ENCODE results near the gene GPAM. TPM values are rescaled to one million over a fixed set of nuclear protein-coding genes. Genes with fewer than 3 reads are reported as not detected.

The GPAM gene
- total and polyA plus RNA-seq, 2 donors (not counting 1 experiment from before 2014, with no cell fraction given), result 2.6 to 8.2 TPM

DNA sequence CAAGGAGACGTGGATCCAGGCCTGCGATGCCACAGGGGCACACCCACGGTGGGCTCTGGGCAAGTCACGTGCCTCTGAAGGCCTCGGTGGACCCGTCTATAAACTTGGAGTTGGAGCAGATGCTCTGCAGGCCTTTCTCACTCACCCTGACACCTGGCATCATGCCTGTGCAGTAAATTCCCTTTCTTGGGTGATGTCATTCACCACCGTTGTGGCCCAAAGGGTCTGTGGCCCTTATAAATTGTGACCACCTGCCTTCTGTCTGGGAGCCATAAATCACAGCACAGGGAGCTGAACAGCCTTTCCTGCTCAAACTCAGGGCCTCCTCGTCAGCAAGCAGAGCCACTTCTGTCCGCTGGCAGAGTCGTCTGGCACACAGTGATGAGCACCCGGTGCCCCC is 52.2 kb downstream of the GPAM start:
- no peak overlapping the region for H3K27ac Mint-ChIP-seq
- H3K27ac ChIP-seq (ENCODE audit: low read length in 2 of 2), result no peak overlapping the region
- no peak overlapping the region for H3K9ac ChIP-seq (ENCODE audit: low read length)
- DNase-seq (no peak), ATAC-seq (ENCODE audit: low read depth) (no peak)
- H2AFZ ChIP-seq (ENCODE audit: insufficient read depth, low read depth, low read length, poor library complexity, severe bottlenecking), result no peak overlapping the region
- TF ChIP-seq, protein P1, sequence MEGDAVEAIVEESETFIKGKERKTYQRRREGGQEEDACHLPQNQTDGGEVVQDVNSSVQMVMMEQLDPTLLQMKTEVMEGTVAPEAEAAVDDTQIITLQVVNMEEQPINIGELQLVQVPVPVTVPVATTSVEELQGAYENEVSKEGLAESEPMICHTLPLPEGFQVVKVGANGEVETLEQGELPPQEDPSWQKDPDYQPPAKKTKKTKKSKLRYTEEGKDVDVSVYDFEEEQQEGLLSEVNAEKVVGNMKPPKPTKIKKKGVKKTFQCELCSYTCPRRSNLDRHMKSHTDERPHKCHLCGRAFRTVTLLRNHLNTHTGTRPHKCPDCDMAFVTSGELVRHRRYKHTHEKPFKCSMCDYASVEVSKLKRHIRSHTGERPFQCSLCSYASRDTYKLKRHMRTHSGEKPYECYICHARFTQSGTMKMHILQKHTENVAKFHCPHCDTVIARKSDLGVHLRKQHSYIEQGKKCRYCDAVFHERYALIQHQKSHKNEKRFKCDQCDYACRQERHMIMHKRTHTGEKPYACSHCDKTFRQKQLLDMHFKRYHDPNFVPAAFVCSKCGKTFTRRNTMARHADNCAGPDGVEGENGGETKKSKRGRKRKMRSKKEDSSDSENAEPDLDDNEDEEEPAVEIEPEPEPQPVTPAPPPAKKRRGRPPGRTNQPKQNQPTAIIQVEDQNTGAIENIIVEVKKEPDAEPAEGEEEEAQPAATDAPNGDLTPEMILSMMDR (IDR thresholded peaks at IDR 0.05), result no peak
- ChIA-PET POLR2A (no interaction called here), CTCF (interaction anchor here (1.3 kb wide), 1 partner anchor 8 kb away, joined by 6 read pairs; no protein-coding TSS in a partner anchor)
- H4K20me1 ChIP-seq (ENCODE audit: control insufficient read depth, insufficient read depth, low read length, poor library complexity, severe bottlenecking), result no peaks in the 10 kb centered on the region
- no peaks in the 10 kb centered on the region for H3K27me3 ChIP-seq (replicated peaks in 1 of 4; ENCODE audit: control extremely low read depth in 1 of 4, control insufficient read depth in 3 of 4, insufficient read depth in 4 of 4, low read length in 3 of 4)
- 90% methylated on average over 11 of the region's 11 CpGs for WGBS (ENCODE audit: insufficient coverage)
- no peaks in the 10 kb centered on the region for H3K9me3 Mint-ChIP-seq (ENCODE audit: insufficient read depth)
- H3K4me1 Mint-ChIP-seq, result no peaks in the 10 kb centered on the region
- no peak overlapping the region for H3K4me2 ChIP-seq (replicated peaks; ENCODE audit: low read depth, low read length, poor library complexity, severe bottlenecking)
- no peaks in the 10 kb centered on the region for H3K36me3 ChIP-seq (replicated peaks in 1 of 2; ENCODE audit: control extremely low read depth in 1 of 2, control insufficient read depth in 1 of 2, extremely low read depth in 1 of 2, insufficient read depth in 2 of 2, low read length in 1 of 2)
- no peaks in the 10 kb centered on the region for H3K27me3 Mint-ChIP-seq
- intact Hi-C loops (cut with micrococcal nuclease), result no loop called here
- no peaks in the 10 kb centered on the region for H3K79me2 ChIP-seq (ENCODE audit: control insufficient read depth, insufficient read depth, low read length)
- H3K9me3 ChIP-seq (ENCODE audit: control extremely low read depth in 1 of 3, control insufficient read depth in 2 of 3, insufficient read depth in 1 of 3, low read length in 2 of 3), result no peaks in the 10 kb centered on the region
- H3K4me3 ChIP-seq (ENCODE audit: control extremely low read depth in 1 of 5, extremely low read depth in 1 of 5, insufficient read depth in 1 of 5, low read depth in 2 of 5, low read length in 4 of 5), result no peak overlapping the region
- H3K4me3 Mint-ChIP-seq, result no peak overlapping the region
- no peaks in the 10 kb centered on the region for H3K4me1 ChIP-seq (ENCODE audit: control insufficient read depth in 2 of 2, insufficient read depth in 2 of 2, low read length in 2 of 2)

DNA sequence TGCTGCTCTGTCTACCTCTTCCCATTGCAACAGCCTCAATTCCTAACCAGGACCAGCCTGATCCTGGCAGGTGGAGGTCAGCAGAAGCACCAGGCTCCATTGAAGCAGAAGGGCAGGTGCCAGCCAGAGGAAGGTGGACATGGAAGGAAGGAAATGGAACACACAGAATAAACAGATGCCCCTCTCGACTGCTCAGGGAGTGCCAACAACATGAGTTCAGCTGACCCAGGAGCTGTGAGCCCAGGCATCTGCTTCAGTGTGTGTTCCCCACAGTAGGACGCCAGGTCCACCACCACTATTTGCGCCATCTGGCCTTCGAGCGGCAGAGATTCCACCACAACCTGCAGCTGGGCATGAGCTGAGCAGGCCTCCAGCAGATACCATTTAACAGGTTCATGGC is 56.7 kb downstream of the GPAM start:
- intact Hi-C loops (cut with micrococcal nuclease), result no loop called here
- H3K4me3 Mint-ChIP-seq, result no peak overlapping the region
- H3K27me3 ChIP-seq (replicated peaks in 1 of 4; ENCODE audit: control extremely low read depth in 1 of 4, control insufficient read depth in 3 of 4, insufficient read depth in 4 of 4, low read length in 3 of 4), result no peaks in the 10 kb centered on the region
- H3K9ac ChIP-seq (ENCODE audit: low read length), result no peak overlapping the region
- DNase-seq (no peak), ATAC-seq (ENCODE audit: low read depth) (no peak)
- H3K4me3 ChIP-seq (ENCODE audit: control extremely low read depth in 1 of 5, extremely low read depth in 1 of 5, insufficient read depth in 1 of 5, low read depth in 2 of 5, low read length in 4 of 5), result no peak overlapping the region
- H3K27ac ChIP-seq (ENCODE audit: low read length in 2 of 2), result no peak overlapping the region
- H3K4me2 ChIP-seq (replicated peaks; ENCODE audit: low read depth, low read length, poor library complexity, severe bottlenecking), result no peak overlapping the region
- H4K20me1 ChIP-seq (ENCODE audit: control insufficient read depth, insufficient read depth, low read length, poor library complexity, severe bottlenecking), result no peaks in the 10 kb centered on the region
- no peaks in the 10 kb centered on the region for H3K27me3 Mint-ChIP-seq
- ChIA-PET POLR2A (no interaction called here), CTCF (interaction anchor here (1.7 to 2.4 kb wide), 2 partner anchors 10 to 11 kb away, joined by 5 to 18 read pairs; no protein-coding TSS in a partner anchor)
- no peaks in the 10 kb centered on the region for H3K4me1 Mint-ChIP-seq
- no peaks in the 10 kb centered on the region for H3K36me3 ChIP-seq (replicated peaks in 1 of 2; ENCODE audit: control extremely low read depth in 1 of 2, control insufficient read depth in 1 of 2, extremely low read depth in 1 of 2, insufficient read depth in 2 of 2, low read length in 1 of 2)
- H3K4me1 ChIP-seq (ENCODE audit: control insufficient read depth in 2 of 2, insufficient read depth in 2 of 2, low read length in 2 of 2), result no peaks in the 10 kb centered on the region
- 91% methylated on average over 5 of the region's 5 CpGs for WGBS (ENCODE audit: insufficient coverage)
- no peak overlapping the region for H2AFZ ChIP-seq (ENCODE audit: insufficient read depth, low read depth, low read length, poor library complexity, severe bottlenecking)
- H3K27ac Mint-ChIP-seq, result no peak overlapping the region
- TF ChIP-seq, protein P1 (IDR thresholded peaks at IDR 0.05), result no peak
- TF ChIP-seq EZH2 (IDR thresholded peaks at IDR 0.05; ENCODE audit: borderline replicate concordance, insufficient read depth, low read depth, low read length, poor library complexity, severe bottlenecking), result no peak
- no peaks in the 10 kb centered on the region for H3K9me3 Mint-ChIP-seq (ENCODE audit: insufficient read depth)
- no peaks in the 10 kb centered on the region for H3K9me3 ChIP-seq (ENCODE audit: control extremely low read depth in 1 of 3, control insufficient read depth in 2 of 3, insufficient read depth in 1 of 3, low read length in 2 of 3)
- no peaks in the 10 kb centered on the region for H3K79me2 ChIP-seq (ENCODE audit: control insufficient read depth, insufficient read depth, low read length)
